LNCaP clone FGC (cell line): ENCODE measurements around the gene CALM3.

Source experiments
- DNase-seq: peaks from one replicate; pipeline ENCODE4 v3.0.0-alpha.2; 2011; ENCODE audit warnings: low read depth
- H3K4me3 ChIP-seq: 2 replicates; pipeline ENCODE4 v1.5.1; 2011; ENCODE audit warnings: mild to moderate bottlenecking, low read depth, low read length, control low read depth
- CTCF ChIP-seq: IDR thresholded peaks from 2 replicates; pipeline ENCODE4 v1.5.1; 2012; ENCODE audit warnings: mild to moderate bottlenecking; ENCODE audit not compliant: control insufficient read depth, insufficient read depth; ENCODE audit errors: extremely low read depth

CALM3 gene

GRCh38 chr19:46604781-46605355, 3.7 kb downstream of the CALM3 start:
- DNase-seq, result no peak
- no peak for TF ChIP-seq CTCF

GRCh38 chr19:46605356-46605821, 4.3 kb downstream of the CALM3 start:
- no peak for DNase-seq
- no peak overlapping the region for H3K4me3 ChIP-seq
- no peak for TF ChIP-seq CTCF

More at GRCh38 chr19:46604781-46605355, 3.7 kb downstream of the CALM3 start:
- no peak overlapping the region for H3K4me3 ChIP-seq

GRCh38 chr19:46606019-46606418, 4.9 kb downstream of the CALM3 start:
- no peak for DNase-seq
- H3K4me3 ChIP-seq, result no peak overlapping the region
- TF ChIP-seq CTCF, result no peak

- no peak overlapping the region for H3K4me3 ChIP-seq
- no peak for DNase-seq
- TF ChIP-seq CTCF, result no peak
Observed at GRCh38 chr19:46606681-46607447, 5.7 kb downstream of the CALM3 start.

- no peak for TF ChIP-seq CTCF
- DNase-seq, result no peak
- H3K4me3 ChIP-seq, result no peak overlapping the region
Observed at GRCh38 chr19:46607448-46607841, 6.3 kb downstream of the CALM3 start.

GRCh38 chr19:46608178-46608577, 7.0 kb downstream of the CALM3 start:
- DNase-seq, result no peak
- no peak overlapping the region for H3K4me3 ChIP-seq
- no peak for TF ChIP-seq CTCF
